AG04449 (cell line): ENCODE data around the gene BAAT.

Experiments
- CTCF ChIA-PET: fragments of 350-600 bp; formaldehyde crosslinking; extraction: SDS; loops from one replicate; lab custom pipeline; 2021; ENCODE audit warnings: antibody characterized with exemption; lab: Yijun Ruan, JAX
- POLR2A ChIA-PET: fragments of 400-600, 350-600 bp; formaldehyde crosslinking; extraction: SDS; loops from one replicate; lab custom pipeline; 2020; ENCODE audit warnings: antibody characterized with exemption, inconsistent platforms; lab: Yijun Ruan, JAX
- DNase-seq: peaks from one replicate; pipeline ENCODE4 v3.0.0-alpha.2; 2010; ENCODE audit warnings: low read depth, low spot score
- H3K4me3 ChIP-seq: 2 replicates; pipeline ENCODE4 v1.5.1; 2011; ENCODE audit warnings: low read depth, mild to moderate bottlenecking, control low read depth, low read length
- TF ChIP-seq, protein P1 (sequence below): IDR thresholded peaks from one replicate; pipeline ENCODE4 v1.5.1; 2011; ENCODE audit warnings: mild to moderate bottlenecking, moderate library complexity, low read length, control low read depth, inconsistent platforms; ENCODE audit not compliant: insufficient read depth; ENCODE audit errors: missing control alignments

Gene BAAT

DNA sequence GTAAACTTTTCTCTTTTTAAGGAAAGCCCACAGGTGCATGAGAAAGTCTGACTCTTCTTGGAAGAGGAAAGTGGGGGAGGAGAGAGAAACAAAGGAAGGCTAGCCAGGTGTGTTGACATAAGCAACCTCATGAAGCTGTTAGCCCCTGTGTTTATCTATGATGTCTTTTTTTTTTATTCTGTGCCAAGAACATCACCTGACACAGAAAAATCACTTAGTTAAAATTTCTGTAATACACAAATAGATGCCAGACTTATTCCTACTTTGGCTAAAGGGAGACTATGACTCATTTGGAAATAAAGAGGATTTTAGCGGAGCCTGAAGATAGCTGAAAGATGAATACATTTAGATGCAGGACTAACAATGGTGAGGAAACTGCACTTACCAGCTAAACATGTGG is 58.3 kb downstream of the BAAT start:
- ChIA-PET CTCF (interaction anchor here (1.2 to 3.7 kb wide), 3 partner anchors 11 to 725 kb away, joined by 6 to 19 read pairs (median 6); no protein-coding TSS in a partner anchor), POLR2A (no interaction called here)
- TF ChIP-seq, protein P1, sequence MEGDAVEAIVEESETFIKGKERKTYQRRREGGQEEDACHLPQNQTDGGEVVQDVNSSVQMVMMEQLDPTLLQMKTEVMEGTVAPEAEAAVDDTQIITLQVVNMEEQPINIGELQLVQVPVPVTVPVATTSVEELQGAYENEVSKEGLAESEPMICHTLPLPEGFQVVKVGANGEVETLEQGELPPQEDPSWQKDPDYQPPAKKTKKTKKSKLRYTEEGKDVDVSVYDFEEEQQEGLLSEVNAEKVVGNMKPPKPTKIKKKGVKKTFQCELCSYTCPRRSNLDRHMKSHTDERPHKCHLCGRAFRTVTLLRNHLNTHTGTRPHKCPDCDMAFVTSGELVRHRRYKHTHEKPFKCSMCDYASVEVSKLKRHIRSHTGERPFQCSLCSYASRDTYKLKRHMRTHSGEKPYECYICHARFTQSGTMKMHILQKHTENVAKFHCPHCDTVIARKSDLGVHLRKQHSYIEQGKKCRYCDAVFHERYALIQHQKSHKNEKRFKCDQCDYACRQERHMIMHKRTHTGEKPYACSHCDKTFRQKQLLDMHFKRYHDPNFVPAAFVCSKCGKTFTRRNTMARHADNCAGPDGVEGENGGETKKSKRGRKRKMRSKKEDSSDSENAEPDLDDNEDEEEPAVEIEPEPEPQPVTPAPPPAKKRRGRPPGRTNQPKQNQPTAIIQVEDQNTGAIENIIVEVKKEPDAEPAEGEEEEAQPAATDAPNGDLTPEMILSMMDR: no peak
- H3K4me3 ChIP-seq: no peak overlapping the region
- no peak for DNase-seq

DNA sequence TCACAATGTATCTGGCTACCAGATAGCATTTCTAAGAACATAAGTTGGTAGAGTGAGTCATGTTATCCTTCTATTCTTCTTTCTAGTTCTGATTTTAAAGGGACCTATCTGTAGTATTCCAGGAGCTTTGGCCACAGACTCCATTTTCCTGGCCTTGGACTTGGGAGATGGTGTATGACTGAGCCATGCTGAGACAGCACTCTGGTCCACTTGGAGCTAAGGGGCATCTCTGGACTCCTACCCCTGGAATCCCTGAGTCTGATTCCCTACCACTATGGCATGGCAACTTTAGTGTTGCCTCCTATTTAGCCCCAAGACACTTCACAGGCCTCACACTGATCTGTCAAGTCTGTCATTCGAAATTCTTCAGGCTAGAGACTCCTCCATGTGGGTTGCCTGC is 58.8 kb downstream of the BAAT start:
- TF ChIP-seq, protein P1: no peak
- no peak overlapping the region for H3K4me3 ChIP-seq
- CTCF ChIA-PET: interaction anchor here (0.7 to 3.7 kb wide), 5 partner anchors 10 to 725 kb away, joined by 3 to 19 read pairs (median 6); no protein-coding TSS in a partner anchor
- POLR2A ChIA-PET: no interaction called here
- no peak for DNase-seq

DNA sequence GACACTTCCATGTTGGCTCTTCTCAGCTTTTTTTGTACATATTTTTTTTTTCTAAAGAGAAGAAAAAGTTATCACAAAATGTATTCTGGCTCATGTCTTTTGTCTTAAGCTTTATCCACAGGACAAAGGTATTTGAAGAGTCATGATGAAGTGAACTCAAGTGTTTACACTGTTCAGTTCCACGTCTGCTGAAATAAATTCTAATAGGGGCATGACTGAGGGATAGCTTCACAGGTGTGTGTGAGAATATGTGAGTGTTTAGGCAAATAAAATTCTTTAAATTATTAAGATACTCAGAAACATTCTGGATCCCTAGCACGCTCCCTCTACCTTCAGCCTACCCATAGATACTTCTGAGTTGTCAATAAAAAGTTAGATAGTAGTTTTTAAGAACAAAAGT is 59.8 kb downstream of the BAAT start:
- TF ChIP-seq, protein P1: no peak
- CTCF ChIA-PET: interaction anchor here (1.3 to 3.7 kb wide), 5 partner anchors 9 to 724 kb away, joined by 4 to 19 read pairs (median 6); no protein-coding TSS in a partner anchor
- no peak for DNase-seq

DNA sequence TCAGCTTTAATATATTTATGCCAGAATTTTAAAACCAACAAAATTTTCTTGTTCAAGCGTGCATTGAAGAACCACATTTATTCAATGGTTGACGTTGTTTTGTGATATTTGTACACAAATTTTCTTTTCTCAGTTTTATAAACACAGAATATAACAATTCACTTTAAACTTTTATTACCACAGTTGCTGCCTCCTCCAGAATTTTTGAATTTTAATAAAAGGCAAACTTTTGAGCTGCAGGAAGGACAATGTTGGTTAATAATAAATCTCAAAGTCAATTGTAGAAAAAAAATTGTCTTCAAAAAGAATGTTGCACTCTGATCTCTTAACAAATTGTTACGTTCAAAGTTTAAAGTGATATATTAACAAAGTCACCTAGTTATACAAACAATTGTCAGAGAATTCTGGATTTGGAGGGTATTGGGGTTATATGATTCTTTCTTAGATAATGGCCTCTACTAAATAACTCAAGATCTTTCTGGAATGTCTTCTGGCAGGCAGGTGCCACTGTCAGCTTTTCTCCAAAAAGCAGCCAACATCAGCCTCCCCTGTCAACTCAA is 60.5 kb downstream of the BAAT start:
- DNase-seq: no peak
- TF ChIP-seq, protein P1: no peak
- no peak overlapping the region for H3K4me3 ChIP-seq
- CTCF ChIA-PET: interaction anchor here (0.6 to 3.7 kb wide), 6 partner anchors 9 to 1503 kb away, joined by 3 to 19 read pairs (median 4); partner anchors contain the start of gene NR4A3
- POLR2A ChIA-PET: no interaction called here

More for the DNA sequence above, 59.8 kb downstream of the BAAT start:
- H3K4me3 ChIP-seq: no peak overlapping the region
- POLR2A ChIA-PET: no interaction called here

DNA sequence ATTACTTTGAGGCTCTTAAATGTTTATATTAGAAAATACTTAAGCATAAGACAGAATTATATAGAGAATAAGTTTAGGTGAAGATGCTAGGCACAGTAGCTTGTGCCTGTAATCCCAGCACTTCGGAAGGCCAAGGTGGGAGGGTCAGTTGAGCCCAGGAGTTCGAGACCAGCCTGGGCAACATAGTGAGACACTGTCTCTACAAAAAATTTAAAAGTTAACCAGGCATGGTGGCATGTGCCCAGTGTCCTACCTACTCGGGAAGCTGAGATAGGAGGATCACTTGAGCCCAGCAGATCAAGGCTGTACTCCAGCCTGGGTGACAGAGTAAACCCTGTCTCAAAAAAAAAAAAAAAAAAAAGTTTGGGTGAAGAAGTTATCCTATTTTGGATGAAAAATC is 61.7 kb downstream of the BAAT start:
- ChIA-PET POLR2A (no interaction called here), CTCF (interaction anchor here (1.3 kb wide), 2 partner anchors 609 to 721 kb away, joined by 3 read pairs; no protein-coding TSS in a partner anchor)
- TF ChIP-seq, protein P1: no peak

DNA sequence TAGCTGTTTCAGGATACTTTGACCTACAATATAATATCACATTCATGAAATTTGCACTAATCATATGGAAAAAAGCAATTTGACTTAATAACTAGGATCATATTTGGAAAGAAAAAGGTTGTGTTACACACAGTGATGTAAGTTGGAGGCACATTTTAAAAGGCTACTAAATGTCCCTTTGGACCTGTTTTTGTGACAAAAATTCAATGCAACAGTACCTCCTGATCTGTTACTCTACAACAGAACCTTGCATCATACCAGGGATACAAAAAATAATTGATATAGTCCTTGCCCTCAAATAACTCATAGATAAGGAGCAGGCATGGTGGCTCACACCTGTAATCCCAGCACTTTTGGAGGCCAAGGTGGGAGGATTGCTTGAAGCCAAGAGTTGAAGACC is 67.1 kb downstream of the BAAT start:
- CTCF ChIA-PET: interaction anchor here (1.2 to 8.6 kb wide), 2 partner anchors 70 to 717 kb away, joined by 4 to 215 read pairs; no protein-coding TSS in a partner anchor

More for the DNA sequence above, 61.7 kb downstream of the BAAT start:
- H3K4me3 ChIP-seq: no peak overlapping the region
- no peak for DNase-seq

More for the DNA sequence above, 67.1 kb downstream of the BAAT start:
- no peak overlapping the region for H3K4me3 ChIP-seq
- POLR2A ChIA-PET: no interaction called here
- TF ChIP-seq, protein P1: no peak
- no peak for DNase-seq
